T-helper 2 cell treated with Interferon-gamma antibody and Interleukin-4, amounts not matched to agents 5 μg/mL and 100 μg/mL, for 36 hours (primary cell): ENCODE measurements around the gene FANCD2.

Source experiments
- DNase-seq: peaks from one replicate; pipeline ENCODE4 v3.0.0; 2021; ENCODE audit warnings: low spot score
- H3K27ac Mint-ChIP-seq: one replicate; pipeline ENCODE4 v1.8.0; 2021; ENCODE audit warnings: mild to moderate bottlenecking, mixed read lengths
- H3K27me3 Mint-ChIP-seq: one replicate; pipeline ENCODE4 v1.8.0; 2021; ENCODE audit warnings: low read depth, mixed read lengths
- H3K36me3 Mint-ChIP-seq: one replicate; pipeline ENCODE4 v1.8.0; 2021; ENCODE audit warnings: low read depth, mixed read lengths
- H3K4me1 Mint-ChIP-seq: one replicate; pipeline ENCODE4 v1.8.0; 2021; ENCODE audit warnings: low read depth, mixed read lengths
- H3K4me3 Mint-ChIP-seq: one replicate; pipeline ENCODE4 v1.8.0; 2022; ENCODE audit warnings: mild to moderate bottlenecking, moderate library complexity, mixed read lengths
- H3K9me3 Mint-ChIP-seq: one replicate; pipeline ENCODE4 v1.8.0; 2021; ENCODE audit warnings: mixed read lengths

The FANCD2 gene

DNA sequence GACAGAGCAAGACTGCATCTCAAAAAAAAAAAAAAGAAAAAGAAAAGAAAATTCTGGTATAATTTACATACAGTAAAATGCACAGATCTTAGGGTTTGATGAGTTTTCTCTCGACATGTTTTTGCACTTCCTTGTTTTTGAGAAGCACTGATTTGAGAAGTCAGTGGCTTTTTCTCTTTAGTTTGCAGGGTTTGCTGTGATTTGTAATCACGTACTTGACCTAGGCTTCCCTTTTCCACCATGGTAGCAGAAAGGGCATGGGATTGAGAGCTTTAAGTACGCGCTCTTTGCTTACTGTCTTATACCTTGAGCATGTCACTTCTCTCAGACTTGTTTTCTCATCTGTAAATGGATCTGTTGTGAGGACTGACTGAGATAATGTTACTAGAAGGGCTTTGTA is 119.4 kb downstream of the FANCD2 start:
- H3K4me3 Mint-ChIP-seq = peak overlapping the region; percentile 70
- H3K27ac Mint-ChIP-seq = peak overlapping the region; percentile 27
- H3K4me1 Mint-ChIP-seq = peaks cover 30% of the 10 kb centered on the region

DNA sequence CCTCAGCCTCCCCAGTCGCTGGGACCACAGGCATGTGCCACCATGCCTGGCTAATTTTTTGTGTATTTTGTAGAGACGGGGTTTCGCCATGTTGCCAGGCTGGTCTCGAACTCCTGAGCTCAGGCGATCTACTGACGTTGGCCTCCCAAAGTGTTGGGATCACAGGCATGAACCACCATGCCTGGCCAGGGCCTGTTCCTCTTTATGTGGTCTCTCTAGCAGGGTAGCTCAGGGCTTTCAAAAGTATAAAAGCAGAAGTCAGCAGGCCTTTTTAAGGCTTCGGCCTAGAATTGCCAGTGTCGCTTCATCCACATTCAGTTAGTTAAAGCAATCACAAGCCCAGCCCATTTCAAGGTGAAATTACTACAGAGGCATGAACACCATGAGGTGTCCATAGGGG is 123.0 kb downstream of the FANCD2 start:
- H3K27ac Mint-ChIP-seq = no peak overlapping the region
- no peak for DNase-seq
- no peak overlapping the region for H3K4me3 Mint-ChIP-seq
- peaks cover 54% of the 10 kb centered on the region for H3K36me3 Mint-ChIP-seq
- no peaks in the 10 kb centered on the region for H3K9me3 Mint-ChIP-seq
- peaks cover 14% of the 10 kb centered on the region for H3K4me1 Mint-ChIP-seq
- H3K27me3 Mint-ChIP-seq = no peaks in the 10 kb centered on the region

More for the DNA sequence above, 119.4 kb downstream of the FANCD2 start:
- DNase-seq = no peak
- H3K27me3 Mint-ChIP-seq = no peaks in the 10 kb centered on the region
- peaks cover 53% of the 10 kb centered on the region for H3K36me3 Mint-ChIP-seq
- H3K9me3 Mint-ChIP-seq = no peaks in the 10 kb centered on the region

DNA sequence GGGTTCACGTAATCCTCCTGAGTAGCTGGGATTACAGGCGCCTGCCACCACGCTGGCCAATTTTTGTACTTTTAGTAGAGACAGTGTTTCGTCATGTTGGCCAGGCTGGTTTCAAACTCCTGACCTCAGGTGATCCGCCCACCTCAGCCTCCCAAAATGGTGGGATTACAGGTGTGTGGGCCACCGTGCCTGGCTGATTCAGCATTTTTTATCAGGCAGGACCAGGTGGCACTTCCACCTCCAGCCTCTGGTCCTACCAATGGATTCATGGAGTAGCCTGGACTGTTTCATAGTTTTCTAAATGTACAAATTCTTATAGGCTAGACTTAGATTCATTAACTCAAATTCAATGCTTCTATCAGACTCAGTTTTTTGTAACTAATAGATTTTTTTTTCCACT is 124.8 kb downstream of the FANCD2 start:
- DNase-seq = no peak
- Mint-ChIP-seq H3K9me3 (no peaks in the 10 kb centered on the region), H3K4me3 (no peak overlapping the region), H3K4me1 (peaks cover 8% of the 10 kb centered on the region), H3K27ac (no peak overlapping the region), H3K36me3 (peaks cover 63% of the 10 kb centered on the region), H3K27me3 (no peaks in the 10 kb centered on the region)
